Measurements from ENCODE around the gene AOPEP. TPM values are rescaled to one million over a fixed set of nuclear protein-coding genes. Genes with fewer than 3 reads are reported as not detected.
A peak's percentile ranks its signal among the peaks of the same experiment; 100 is the strongest.

The AOPEP gene
- total RNA-seq, 2 donors from 2014 or later, result 12.4 to 12.9 TPM

DNA sequence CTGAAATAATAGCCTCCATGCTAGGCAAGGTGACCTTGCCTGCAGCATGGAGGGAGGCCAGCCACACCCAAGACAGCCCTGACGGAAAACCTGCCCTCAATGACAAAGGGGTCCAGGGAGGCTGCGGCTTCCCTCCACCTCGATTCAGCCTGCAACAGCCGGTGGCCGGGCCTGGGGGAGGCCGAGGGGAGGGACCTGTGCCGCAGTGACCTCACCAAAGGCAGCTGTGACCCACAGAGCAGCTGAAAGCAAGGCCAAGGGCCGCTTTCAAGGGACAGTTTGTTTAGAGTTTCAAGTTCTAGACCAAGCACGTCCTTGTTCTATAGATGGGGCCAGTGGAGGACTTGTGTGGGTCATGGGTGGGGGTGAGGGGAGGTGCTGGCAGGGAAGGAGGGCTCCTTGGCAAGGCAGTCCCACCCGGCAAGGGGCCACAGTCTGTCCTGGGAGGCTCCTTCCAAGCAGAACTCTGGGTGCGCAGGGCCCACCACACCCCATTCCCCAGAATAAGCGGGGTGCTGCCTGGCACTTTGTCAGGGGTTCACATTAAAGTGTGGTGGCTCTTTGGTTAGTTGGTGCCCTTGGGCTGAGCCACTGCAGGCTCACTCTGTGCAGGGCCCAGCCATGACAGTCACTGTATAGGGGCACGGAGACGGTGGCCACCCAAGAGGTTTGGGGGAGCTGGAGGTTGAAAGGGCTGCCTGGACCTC, 364.5 kb downstream of the AOPEP start:
- Mint-ChIP-seq H3K27ac (no peak overlapping the region), H3K4me1 (peaks cover 10% of the 10 kb centered on the region), H3K27me3 (no peaks in the 10 kb centered on the region), H3K4me3 (no peak overlapping the region), H3K36me3 (ENCODE audit: low read depth) (no peaks in the 10 kb centered on the region)
- DNase-seq (no peak), ATAC-seq (no peak)
- no peaks in the 10 kb centered on the region for H3K9me3 ChIP-seq (ENCODE audit: control insufficient read depth, low read length, poor library complexity, severe bottlenecking)

DNA sequence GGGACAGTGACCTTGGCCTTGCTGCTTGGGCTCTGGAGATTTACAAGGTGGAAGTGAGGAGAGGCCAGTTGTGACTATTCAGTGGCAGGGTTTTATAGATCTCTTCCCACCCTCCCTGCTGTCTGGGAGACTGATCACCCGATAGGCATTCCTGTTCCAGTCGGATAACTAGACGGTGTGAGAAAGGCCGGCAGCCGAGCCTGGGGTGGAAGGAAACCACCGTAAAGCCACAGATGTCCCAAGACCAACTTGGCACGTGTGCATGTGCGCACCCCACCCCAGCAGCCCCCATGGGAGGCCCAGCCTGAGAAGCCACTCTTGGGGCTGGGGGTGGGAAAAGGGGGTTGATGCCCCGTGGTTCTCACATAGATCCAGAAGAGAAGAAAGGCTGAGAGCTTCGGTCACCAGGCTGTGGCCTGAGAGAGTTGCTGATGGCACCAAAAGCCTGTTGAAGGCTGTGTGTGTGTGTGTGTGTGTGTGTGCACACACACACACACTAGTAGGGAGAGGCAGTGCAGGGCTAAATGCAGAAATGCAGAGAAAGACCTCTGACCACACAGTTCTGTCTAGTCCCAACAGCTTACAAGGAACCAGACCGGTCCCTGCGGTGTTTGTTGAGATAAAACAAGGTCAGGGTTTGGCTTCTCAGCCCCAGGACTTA, 365.2 kb downstream of the AOPEP start:
- Mint-ChIP-seq H3K27ac (no peak overlapping the region), H3K36me3 (ENCODE audit: low read depth) (no peaks in the 10 kb centered on the region), H3K4me1 (peaks cover 10% of the 10 kb centered on the region), H3K27me3 (no peaks in the 10 kb centered on the region), H3K4me3 (no peak overlapping the region)
- H3K9me3 ChIP-seq (ENCODE audit: control insufficient read depth, low read length, poor library complexity, severe bottlenecking), result no peaks in the 10 kb centered on the region
- DNase-seq (no peak), ATAC-seq (no peak)

DNA sequence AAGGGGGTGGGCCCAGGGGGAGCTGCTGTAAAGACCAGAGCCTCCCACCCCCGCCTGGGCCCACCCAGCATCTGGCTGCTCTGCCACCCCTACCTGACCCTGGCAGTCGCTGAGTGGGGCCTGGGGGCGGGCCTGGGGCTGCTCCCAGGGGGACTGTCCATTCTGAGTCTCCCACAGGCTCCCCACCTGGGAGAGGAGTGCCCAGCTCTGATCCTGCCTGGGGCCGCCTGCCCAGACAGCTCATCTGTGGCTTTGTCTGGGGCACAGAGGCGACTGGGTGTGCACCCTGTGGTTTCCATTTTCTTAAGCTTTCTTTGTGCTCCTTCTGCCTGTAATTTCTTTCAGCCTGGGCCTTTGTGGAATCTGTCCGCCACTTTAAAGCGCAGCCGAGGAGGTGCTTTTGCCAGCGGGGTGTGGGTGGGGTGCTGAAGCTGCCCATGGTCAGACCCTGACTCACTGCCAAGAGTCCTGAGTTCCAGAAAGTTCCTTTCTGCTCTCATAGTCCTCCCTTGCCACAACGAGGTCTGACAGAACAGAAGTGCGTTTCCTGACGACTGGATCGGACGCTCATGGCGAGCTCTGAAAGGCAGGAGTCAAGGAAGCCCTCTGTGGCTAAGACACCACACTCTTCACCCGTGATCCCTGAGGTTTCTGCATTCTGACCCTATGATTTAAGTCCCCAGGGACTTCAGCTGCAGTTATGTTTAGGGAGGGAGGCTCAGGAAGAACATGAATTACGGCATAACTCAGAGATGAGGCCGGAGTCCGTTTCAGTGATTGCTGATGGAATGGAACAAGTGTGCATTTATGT, 366.0 kb downstream of the AOPEP start:
- no peak for DNase-seq
- Mint-ChIP-seq H3K27ac (no peak overlapping the region), H3K4me1 (peaks cover 10% of the 10 kb centered on the region), H3K4me3 (peak overlapping the region; percentile 41), H3K27me3 (no peaks in the 10 kb centered on the region), H3K36me3 (ENCODE audit: low read depth) (no peaks in the 10 kb centered on the region)
- ATAC-seq, result no peak
- no peaks in the 10 kb centered on the region for H3K9me3 ChIP-seq (ENCODE audit: control insufficient read depth, low read length, poor library complexity, severe bottlenecking)

DNA sequence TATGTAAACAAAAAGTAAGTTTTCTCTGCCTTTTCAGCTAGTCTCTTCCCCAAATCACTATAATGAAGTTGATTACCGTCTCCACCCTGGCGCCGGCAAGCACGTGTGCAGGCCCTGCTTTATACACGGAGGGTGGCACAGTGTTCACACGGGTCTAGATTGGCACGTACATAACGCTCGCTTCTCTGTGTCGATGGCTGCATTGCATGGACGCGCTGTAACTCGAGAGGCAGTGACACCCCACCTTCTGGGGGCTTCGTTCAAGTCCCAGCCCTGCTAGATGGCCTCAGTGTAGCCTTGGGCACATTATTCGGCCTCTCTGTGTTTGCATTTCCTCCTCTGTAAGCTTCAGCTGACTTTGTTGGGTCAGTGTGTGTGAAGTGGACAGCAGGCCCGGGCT, 367.1 kb downstream of the AOPEP start:
- DNase-seq, result no peak
- no peaks in the 10 kb centered on the region for H3K9me3 ChIP-seq (ENCODE audit: control insufficient read depth, low read length, poor library complexity, severe bottlenecking)
- Mint-ChIP-seq H3K4me3 (no peak overlapping the region), H3K36me3 (ENCODE audit: low read depth) (no peaks in the 10 kb centered on the region), H3K27me3 (no peaks in the 10 kb centered on the region), H3K4me1 (peaks cover 10% of the 10 kb centered on the region), H3K27ac (no peak overlapping the region)
- no peak for ATAC-seq

GRCh38 chr9:95094002-95094401, 367.5 kb downstream of the AOPEP start:
- ATAC-seq, result no peak
- no peaks in the 10 kb centered on the region for H3K9me3 ChIP-seq (ENCODE audit: control insufficient read depth, low read length, poor library complexity, severe bottlenecking)
- H3K36me3 Mint-ChIP-seq (ENCODE audit: low read depth), result no peaks in the 10 kb centered on the region
- H3K27ac Mint-ChIP-seq, result no peak overlapping the region
- H3K27me3 Mint-ChIP-seq, result no peaks in the 10 kb centered on the region
- no peak overlapping the region for H3K4me3 Mint-ChIP-seq
- no peak for DNase-seq
- peaks cover 10% of the 10 kb centered on the region for H3K4me1 Mint-ChIP-seq

GRCh38 chr9:95095641-95096355, 369.3 kb downstream of the AOPEP start:
- no peaks in the 10 kb centered on the region for H3K36me3 Mint-ChIP-seq (ENCODE audit: low read depth)
- H3K4me3 Mint-ChIP-seq, result no peak overlapping the region
- DNase-seq, result no peak
- peaks cover 10% of the 10 kb centered on the region for H3K4me1 Mint-ChIP-seq
- no peaks in the 10 kb centered on the region for H3K9me3 ChIP-seq (ENCODE audit: control insufficient read depth, low read length, poor library complexity, severe bottlenecking)
- ATAC-seq, result no peak
- no peaks in the 10 kb centered on the region for H3K27me3 Mint-ChIP-seq
- H3K27ac Mint-ChIP-seq, result no peak overlapping the region

- no peak for DNase-seq
- no peak overlapping the region for H3K4me3 Mint-ChIP-seq
- no peaks in the 10 kb centered on the region for H3K36me3 Mint-ChIP-seq (ENCODE audit: low read depth)
- peaks cover 8% of the 10 kb centered on the region for H3K4me1 Mint-ChIP-seq
- ATAC-seq, result no peak
- no peaks in the 10 kb centered on the region for H3K9me3 ChIP-seq (ENCODE audit: control insufficient read depth, low read length, poor library complexity, severe bottlenecking)
- H3K27me3 Mint-ChIP-seq, result no peaks in the 10 kb centered on the region
- H3K27ac Mint-ChIP-seq, result no peak overlapping the region
These were observed 369.9 kb downstream of the AOPEP start for GRCh38 chr9:95096381-95096780.

GRCh38 chr9:95096807-95097206, 370.3 kb downstream of the AOPEP start:
- Mint-ChIP-seq H3K4me1 (peaks cover 7% of the 10 kb centered on the region), H3K4me3 (no peak overlapping the region), H3K36me3 (ENCODE audit: low read depth) (no peaks in the 10 kb centered on the region), H3K27ac (no peak overlapping the region), H3K27me3 (no peaks in the 10 kb centered on the region)
- no peaks in the 10 kb centered on the region for H3K9me3 ChIP-seq (ENCODE audit: control insufficient read depth, low read length, poor library complexity, severe bottlenecking)
- DNase-seq, result no peak
- ATAC-seq, result no peak

DNA sequence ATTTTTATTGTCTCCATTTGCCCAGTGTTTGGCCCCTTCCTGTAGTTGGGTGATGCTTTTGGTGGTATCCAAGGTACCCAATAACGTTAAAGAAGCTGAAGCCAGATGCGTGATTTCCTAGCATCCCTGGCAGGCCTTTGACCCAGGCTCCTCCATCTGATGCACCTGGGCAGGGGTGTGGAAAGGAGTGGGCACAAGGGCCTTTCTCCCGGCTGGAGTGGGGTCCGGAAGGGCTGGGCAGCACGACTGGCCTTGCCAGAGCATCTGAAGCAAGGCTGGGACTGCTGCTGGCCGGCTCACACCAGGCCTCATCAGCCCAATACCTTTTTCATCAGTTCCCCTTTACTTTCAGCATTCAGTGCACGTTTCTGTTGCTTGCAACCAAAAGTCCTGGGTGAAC, 370.8 kb downstream of the AOPEP start:
- DNase-seq (no peak), ATAC-seq (no peak)
- Mint-ChIP-seq H3K36me3 (ENCODE audit: low read depth) (no peaks in the 10 kb centered on the region), H3K4me3 (no peak overlapping the region), H3K27me3 (no peaks in the 10 kb centered on the region), H3K27ac (no peak overlapping the region), H3K4me1 (peaks cover 7% of the 10 kb centered on the region)
- H3K9me3 ChIP-seq (ENCODE audit: control insufficient read depth, low read length, poor library complexity, severe bottlenecking), result no peaks in the 10 kb centered on the region

- no peak for DNase-seq
- Mint-ChIP-seq H3K36me3 (ENCODE audit: low read depth) (no peaks in the 10 kb centered on the region), H3K4me1 (no peaks in the 10 kb centered on the region), H3K27me3 (no peaks in the 10 kb centered on the region), H3K4me3 (no peak overlapping the region), H3K27ac (no peak overlapping the region)
- H3K9me3 ChIP-seq (ENCODE audit: control insufficient read depth, low read length, poor library complexity, severe bottlenecking), result no peaks in the 10 kb centered on the region
- no peak for ATAC-seq
These were observed 372.0 kb downstream of the AOPEP start for GRCh38 chr9:95098391-95098921.

GRCh38 chr9:95099321-95100070, 373.0 kb downstream of the AOPEP start:
- ATAC-seq (no peak), DNase-seq (no peak)
- no peak overlapping the region for H3K27ac Mint-ChIP-seq
- no peak overlapping the region for H3K4me3 Mint-ChIP-seq
- H3K4me1 Mint-ChIP-seq, result no peaks in the 10 kb centered on the region
- no peaks in the 10 kb centered on the region for H3K27me3 Mint-ChIP-seq
- H3K9me3 ChIP-seq (ENCODE audit: control insufficient read depth, low read length, poor library complexity, severe bottlenecking), result no peaks in the 10 kb centered on the region
- H3K36me3 Mint-ChIP-seq (ENCODE audit: low read depth), result no peaks in the 10 kb centered on the region

DNA sequence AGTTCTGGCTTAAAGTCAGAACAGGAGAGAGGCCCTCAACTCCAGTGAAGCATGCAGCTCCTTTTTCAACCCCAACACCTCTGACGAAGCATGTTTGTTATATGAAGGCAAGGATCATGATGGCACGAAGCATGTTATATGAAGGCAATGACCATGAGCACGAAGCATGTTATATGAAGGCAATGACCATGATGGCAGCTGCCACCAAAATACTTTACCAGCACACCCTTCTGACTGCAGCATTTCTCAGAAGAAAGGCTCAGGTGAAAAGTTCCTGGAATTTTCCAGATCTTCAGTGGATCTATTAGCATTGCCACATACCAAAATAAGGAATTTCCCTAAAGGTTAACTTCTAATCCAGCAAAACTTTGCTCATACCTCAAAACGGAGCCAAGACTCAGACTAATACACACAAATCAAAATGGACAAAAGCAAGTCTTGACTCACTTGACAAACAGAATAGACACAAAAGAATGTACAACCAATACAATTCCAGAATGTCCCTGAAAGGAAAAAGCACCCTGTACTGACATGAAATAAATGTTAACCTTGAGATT, 373.6 kb downstream of the AOPEP start:
- no peak for DNase-seq
- no peak for ATAC-seq
- H3K27me3 Mint-ChIP-seq, result no peaks in the 10 kb centered on the region
- no peaks in the 10 kb centered on the region for H3K4me1 Mint-ChIP-seq
- no peak overlapping the region for H3K4me3 Mint-ChIP-seq
- no peaks in the 10 kb centered on the region for H3K9me3 ChIP-seq (ENCODE audit: control insufficient read depth, low read length, poor library complexity, severe bottlenecking)
- H3K36me3 Mint-ChIP-seq (ENCODE audit: low read depth), result no peaks in the 10 kb centered on the region
- H3K27ac Mint-ChIP-seq, result no peak overlapping the region

All from T-helper 17 cell (primary cell).